Upper lobe of left lung (tissue), 6 donors: Measurements from ENCODE around the gene MRPL48. TPM values are rescaled to one million over a fixed set of nuclear protein-coding genes. Genes with fewer than 3 reads are reported as not detected.
"Not testable (repeated sequence)": the region's sequence is repeated elsewhere in the genome, so short reads cannot be mapped to it uniquely, and the experiment has no call there.

ENCODE experiments used
- ATAC-seq, 2 donors: fragments of 200-7000 bp; cut with Tn5 transposase; one replicate each; pipeline ENCODE4 v1.9.1; 2022; ENCODE audit warnings: mild to moderate bottlenecking in 2 of 2, moderate library complexity in 2 of 2; ENCODE audit not compliant: low FRiP score in 2 of 2
- DNase-seq, 2 donors: peaks; one replicate each; pipeline ENCODE4 v3.0.0-alpha.2; 2019 to 2020
- H3K27ac ChIP-seq, 4 donors: fragments of 200-600 bp; sonication (generic); one replicate each; pipeline ENCODE4 v1.5.1; 2016 to 2019
- H3K27me3 ChIP-seq, 4 donors: fragments of 200-600 bp; sonication (generic); one replicate each; pipeline ENCODE4 v1.5.1; 2017 to 2019
- H3K36me3 ChIP-seq, 4 donors: fragments of 200-600 bp; sonication (generic); one replicate each; pipeline ENCODE4 v1.5.1; 2016 to 2019
- H3K4me1 ChIP-seq, 4 donors: fragments of 200-600 bp; sonication (generic); one replicate each; pipeline ENCODE4 v1.5.1; 2018 to 2019
- H3K4me3 ChIP-seq, 4 donors: fragments of 200-600 bp; sonication (generic); one replicate each; pipeline ENCODE4 v1.5.1; 2017 to 2019; ENCODE audit warnings: mild to moderate bottlenecking in 2 of 4, moderate library complexity in 1 of 4
- H3K9me3 ChIP-seq, 4 donors: fragments of 200-600 bp; sonication (generic); one replicate each; pipeline ENCODE4 v1.5.1; 2018 to 2019
- EP300 ChIP-seq, 4 donors: sonication (generic); formaldehyde crosslinking; IDR thresholded peaks; one replicate each; pipeline ENCODE4 v1.5.1; 2017; ENCODE audit warnings: antibody characterized with exemption in 4 of 4, control low read depth in 2 of 4
- POLR2A ChIP-seq, 4 donors: fragments of 450-650 bp; IDR thresholded peaks; one replicate each; pipeline ENCODE4 v1.5.1; 2016 to 2017; ENCODE audit warnings: antibody characterized with exemption in 4 of 4, mild to moderate bottlenecking in 2 of 4
- POLR2AphosphoS5 ChIP-seq, 2 donors: sonication (generic); formaldehyde crosslinking; IDR thresholded peaks; one replicate each; pipeline ENCODE4 v1.5.1; 2017; ENCODE audit warnings: antibody characterized with exemption in 2 of 2
- WGBS, 2 donors: methylation state at CpG; one replicate each; pipeline ENCODE4 v1.1.5; 2017 to 2018; 5-methylcytosine and 5-hydroxymethylcytosine counted together
- total RNA-seq, 6 donors: library from RNA; depleted of rRNA in 4 of 6; stranded (reverse); fragments of >200 nt in 4 of 6; gene quantifications; one replicate each; pipeline versions ENCODE4 v1.1.0 to v1.2.1, GENCODE V29; 2016 to 2021
- TF ChIP-seq, protein P1 (sequence below), 6 experiments: fragments of 450-650 bp in 4 of 6; fragments of 200-600 bp in 2 of 6; sonication (generic) in 2 of 6; IDR thresholded peaks; one replicate each; pipeline ENCODE4 v1.5.1; 2016 to 2019; ENCODE audit warnings: antibody characterized with exemption in 6 of 6
- donor health status: DM: no; HTN: no; CAD: no; lungs with moderate emphysema.
- donor health status: DM: no; HTN: yes; CAD: no; lungs with severe emphysema.

Gene MRPL48
- total RNA-seq, 6 donors from 2014 or later = 7.3 to 25.3 (median 21.8) TPM

DNA sequence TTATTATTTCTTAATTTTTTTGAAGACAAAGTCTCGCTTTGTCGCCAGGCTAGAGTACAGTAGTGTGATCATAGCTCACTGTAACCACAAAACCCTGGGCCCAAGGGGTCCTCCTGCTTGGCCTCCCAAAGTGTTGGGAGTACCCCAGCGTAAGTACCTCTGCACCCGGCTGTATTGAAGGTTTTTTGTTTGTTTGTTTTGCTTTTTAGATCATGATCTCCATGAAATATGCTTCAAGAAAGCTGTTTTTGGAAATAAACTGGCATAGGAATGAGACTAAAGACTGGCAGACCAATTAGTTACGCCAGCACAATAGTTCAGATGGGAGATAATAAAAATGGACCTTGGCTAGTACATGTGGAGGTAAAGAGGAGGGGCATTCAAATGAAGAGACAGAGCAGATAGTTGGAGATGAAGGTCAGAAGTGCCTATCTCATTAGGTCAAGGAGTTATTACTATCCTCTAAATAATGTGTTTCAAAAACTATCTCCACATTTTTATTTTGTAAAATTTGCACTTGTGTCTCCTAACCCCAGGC, 4.1 kb upstream of the MRPL48 start:
- Histone ChIP-seq H3K27me3 (no peaks in the 10 kb centered on the region), H3K4me3 (no peak overlapping the region), H3K36me3 (no peaks in the 10 kb centered on the region), H3K4me1 (peaks cover 9 to 18% (median 11%) of the 10 kb centered on the region in 4 donors), H3K9me3 (peaks cover 0 to 4% (median 0%) of the 10 kb centered on the region in 4 donors), H3K27ac (no peak overlapping the region)
- WGBS, 2 donors = 84 to 90% methylated on average over 5 of the region's 5 CpGs
- ATAC-seq (no peak), DNase-seq (no peak)
- TF ChIP-seq, protein P1, sequence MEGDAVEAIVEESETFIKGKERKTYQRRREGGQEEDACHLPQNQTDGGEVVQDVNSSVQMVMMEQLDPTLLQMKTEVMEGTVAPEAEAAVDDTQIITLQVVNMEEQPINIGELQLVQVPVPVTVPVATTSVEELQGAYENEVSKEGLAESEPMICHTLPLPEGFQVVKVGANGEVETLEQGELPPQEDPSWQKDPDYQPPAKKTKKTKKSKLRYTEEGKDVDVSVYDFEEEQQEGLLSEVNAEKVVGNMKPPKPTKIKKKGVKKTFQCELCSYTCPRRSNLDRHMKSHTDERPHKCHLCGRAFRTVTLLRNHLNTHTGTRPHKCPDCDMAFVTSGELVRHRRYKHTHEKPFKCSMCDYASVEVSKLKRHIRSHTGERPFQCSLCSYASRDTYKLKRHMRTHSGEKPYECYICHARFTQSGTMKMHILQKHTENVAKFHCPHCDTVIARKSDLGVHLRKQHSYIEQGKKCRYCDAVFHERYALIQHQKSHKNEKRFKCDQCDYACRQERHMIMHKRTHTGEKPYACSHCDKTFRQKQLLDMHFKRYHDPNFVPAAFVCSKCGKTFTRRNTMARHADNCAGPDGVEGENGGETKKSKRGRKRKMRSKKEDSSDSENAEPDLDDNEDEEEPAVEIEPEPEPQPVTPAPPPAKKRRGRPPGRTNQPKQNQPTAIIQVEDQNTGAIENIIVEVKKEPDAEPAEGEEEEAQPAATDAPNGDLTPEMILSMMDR (IDR thresholded peaks at IDR 0.05) = no peak
- TF ChIP-seq POLR2AphosphoS5 (IDR thresholded peaks at IDR 0.05) (no peak), EP300 (IDR thresholded peaks at IDR 0.05) (no peak), POLR2A (IDR thresholded peaks at IDR 0.05) (no peak)

DNA sequence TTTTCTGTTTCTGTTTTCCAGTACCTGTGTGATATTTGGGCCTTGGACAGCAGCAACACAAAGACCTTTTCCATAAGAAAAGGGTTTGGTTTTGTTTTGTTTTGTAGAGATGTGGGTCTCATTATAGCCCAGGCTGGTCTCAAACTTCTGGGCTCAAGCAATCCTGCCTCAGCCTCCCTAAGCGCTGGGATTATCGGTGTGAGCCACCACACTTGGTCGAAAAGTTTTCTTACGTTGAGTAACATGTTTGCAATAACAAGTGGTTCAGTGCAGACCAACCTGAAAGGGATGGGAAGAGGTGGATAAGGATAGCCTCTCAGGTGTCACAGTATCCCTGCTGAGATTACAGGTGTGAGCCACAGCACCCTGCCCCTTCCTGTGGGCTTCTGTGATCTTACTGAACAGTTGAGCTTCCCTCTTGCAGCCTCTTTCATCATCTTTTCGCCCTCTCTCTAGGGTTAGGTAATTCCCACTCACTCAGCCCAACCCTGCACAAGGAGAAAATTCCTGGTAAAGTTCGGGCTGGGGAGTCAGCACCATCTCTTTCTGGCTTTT, 3.5 kb upstream of the MRPL48 start:
- TF ChIP-seq POLR2A (IDR thresholded peaks at IDR 0.05) (no peak), EP300 (IDR thresholded peaks at IDR 0.05) (no peak), POLR2AphosphoS5 (IDR thresholded peaks at IDR 0.05) (no peak)
- TF ChIP-seq, protein P1 (IDR thresholded peaks at IDR 0.05) = no peak
- no peaks in the 10 kb centered on the region for H3K27me3 ChIP-seq
- H3K4me3 ChIP-seq = no peak overlapping the region
- DNase-seq = no peak
- no peaks in the 10 kb centered on the region for H3K36me3 ChIP-seq
- no peak overlapping the region for H3K27ac ChIP-seq
- no peak for ATAC-seq
- 77 to 83% methylated on average over 6 of the region's 6 CpGs for WGBS, 2 donors
- peaks cover 0 to 4% (median 0%) of the 10 kb centered on the region in 4 donors for H3K9me3 ChIP-seq
- H3K4me1 ChIP-seq = peaks cover 8 to 24% (median 13%) of the 10 kb centered on the region in 4 donors

GRCh38 chr11:73784734-73785133, 2.9 kb upstream of the MRPL48 start:
- Histone ChIP-seq H3K4me1 (peaks cover 8 to 24% (median 14%) of the 10 kb centered on the region in 4 donors), H3K36me3 (no peaks in the 10 kb centered on the region), H3K27me3 (no peaks in the 10 kb centered on the region), H3K4me3 (no peak overlapping the region), H3K27ac (no peak overlapping the region), H3K9me3 (peaks cover 0 to 4% (median 0%) of the 10 kb centered on the region in 4 donors)
- 92 to 94% methylated on average over 1 of the region's 1 CpG for WGBS, 2 donors
- DNase-seq (no peak), ATAC-seq (no peak)
- TF ChIP-seq EP300 (IDR thresholded peaks at IDR 0.05) = no peak
- no peak for TF ChIP-seq POLR2A (IDR thresholded peaks at IDR 0.05)
- TF ChIP-seq, protein P1 (IDR thresholded peaks at IDR 0.05) = no peak
- no peak for TF ChIP-seq POLR2AphosphoS5 (IDR thresholded peaks at IDR 0.05)

DNA sequence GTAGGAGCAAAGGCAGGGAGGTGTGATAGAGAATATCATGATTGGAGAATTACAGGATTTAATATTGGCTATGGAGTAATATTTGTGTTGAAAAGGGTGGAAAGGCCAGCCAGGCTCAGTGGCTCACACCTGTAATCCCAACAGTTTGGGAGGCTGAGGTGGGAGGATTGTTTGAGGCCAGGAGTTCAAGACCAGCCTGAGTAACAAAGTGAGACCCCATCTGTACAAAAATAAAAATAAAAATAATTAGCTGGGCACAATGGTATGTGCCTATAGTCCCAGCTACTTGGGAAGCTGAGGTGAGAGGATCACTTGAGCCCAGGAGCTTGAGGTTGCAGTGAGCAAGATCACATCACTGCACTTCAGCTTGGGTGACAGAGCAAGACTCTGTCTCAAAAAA, 2.2 kb upstream of the MRPL48 start:
- not testable (repeated sequence) for H3K4me3 ChIP-seq, H3K9me3 ChIP-seq, H3K36me3 ChIP-seq, ATAC-seq, H3K27ac ChIP-seq, H3K27me3 ChIP-seq, DNase-seq
- peaks cover 8 to 18% (median 12%) of the 10 kb centered on the region in 4 donors for H3K4me1 ChIP-seq

DNA sequence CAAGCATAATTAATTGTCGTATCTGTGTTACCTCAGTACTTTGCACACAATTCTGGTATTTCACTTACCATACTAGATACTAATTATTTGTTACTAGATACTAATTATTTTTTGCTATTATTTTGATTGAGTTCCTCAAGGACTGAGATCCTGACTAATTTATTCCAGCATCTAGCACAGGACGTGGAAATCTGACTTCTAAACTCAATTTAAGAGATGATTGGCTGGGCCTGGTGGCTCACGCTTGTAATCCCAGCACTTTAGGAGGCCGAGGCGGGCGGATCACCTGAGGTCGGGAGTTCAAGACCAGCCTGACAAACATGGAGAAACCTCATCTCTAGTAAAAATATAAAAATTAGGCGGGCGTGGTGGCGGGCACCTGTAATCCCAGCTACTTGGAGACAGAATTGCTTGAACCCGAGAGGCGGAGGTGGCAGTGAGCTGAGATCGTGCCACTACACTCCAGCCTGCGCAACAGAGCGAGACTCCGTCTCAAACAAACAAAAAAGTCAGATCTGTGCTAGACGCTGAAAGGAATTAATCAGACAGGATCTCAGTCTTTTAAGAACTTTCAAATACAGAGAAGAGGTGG, 527 bp upstream of the MRPL48 start:
- peaks cover 0 to 2% (median 0%) of the 10 kb centered on the region in 4 donors for H3K36me3 ChIP-seq
- H3K9me3 ChIP-seq = peaks cover 0 to 4% (median 0%) of the 10 kb centered on the region in 4 donors
- H3K4me1 ChIP-seq = peaks cover 8 to 18% (median 12%) of the 10 kb centered on the region in 4 donors
- ATAC-seq (no peak), DNase-seq (no peak)
- TF ChIP-seq, protein P1 (IDR thresholded peaks at IDR 0.05) = no peak
- TF ChIP-seq EP300 (IDR thresholded peaks at IDR 0.05) (no peak), POLR2AphosphoS5 (IDR thresholded peaks at IDR 0.05) (no peak), POLR2A (IDR thresholded peaks at IDR 0.05) (no peak)
- no peaks in the 10 kb centered on the region for H3K27me3 ChIP-seq
- peak overlapping the region; percentile 81 to 91 (median 86) for H3K27ac ChIP-seq
- peak overlapping the region in 3 of 4 donors; percentile 67 to 81 (median 71) for H3K4me3 ChIP-seq
- WGBS, 2 donors = 62 to 71% methylated on average over 17 of the region's 17 CpGs
